NAMALWA (cell line): ENCODE data around the gene STIMATE.

Source experiments
- DNase-seq: peaks from one replicate; pipeline ENCODE4 v3.0.0-alpha.2; 2015; ENCODE audit warnings: low spot score

STIMATE gene

GRCh38 chr3:52791366-52791765 lies 106.0 kb downstream of the STIMATE start:
- no peak for DNase-seq

GRCh38 chr3:52790741-52791140 lies 106.6 kb downstream of the STIMATE start:
- DNase-seq, result no peak

- DNase-seq, result no peak
Observed at GRCh38 chr3:52790337-52790736, 107.0 kb downstream of the STIMATE start.

DNA sequence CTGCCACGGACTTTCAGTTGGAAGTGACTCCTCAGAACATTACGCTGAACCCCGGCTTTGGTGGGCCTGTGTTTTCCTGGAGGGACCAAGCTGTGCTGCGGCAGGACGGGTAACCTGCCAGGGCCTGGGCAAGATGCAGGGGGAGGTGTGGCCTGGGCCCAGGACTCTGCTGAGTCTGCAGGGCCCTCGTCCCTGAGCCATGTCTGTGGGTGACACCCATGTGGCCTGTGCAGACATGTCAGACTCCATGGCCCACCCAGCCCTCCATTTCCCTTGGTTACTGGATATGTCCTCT lies 107.7 kb downstream of the STIMATE start:
- DNase-seq, result no peak

- no peak for DNase-seq
Observed at GRCh38 chr3:52788890-52789745, 108.2 kb downstream of the STIMATE start.

GRCh38 chr3:52787672-52788625 lies 109.4 kb downstream of the STIMATE start:
- no peak for DNase-seq

- no peak for DNase-seq
Observed at GRCh38 chr3:52787246-52787645, 110.1 kb downstream of the STIMATE start.
